Measurements from ENCODE around the gene MAML2. TPM values are rescaled to one million over a fixed set of nuclear protein-coding genes. Genes with fewer than 3 reads are reported as not detected.

MAML2 gene
- total and polyA plus RNA-seq, 8 donors: 2.4 to 11.8 (median 4.1) TPM

DNA sequence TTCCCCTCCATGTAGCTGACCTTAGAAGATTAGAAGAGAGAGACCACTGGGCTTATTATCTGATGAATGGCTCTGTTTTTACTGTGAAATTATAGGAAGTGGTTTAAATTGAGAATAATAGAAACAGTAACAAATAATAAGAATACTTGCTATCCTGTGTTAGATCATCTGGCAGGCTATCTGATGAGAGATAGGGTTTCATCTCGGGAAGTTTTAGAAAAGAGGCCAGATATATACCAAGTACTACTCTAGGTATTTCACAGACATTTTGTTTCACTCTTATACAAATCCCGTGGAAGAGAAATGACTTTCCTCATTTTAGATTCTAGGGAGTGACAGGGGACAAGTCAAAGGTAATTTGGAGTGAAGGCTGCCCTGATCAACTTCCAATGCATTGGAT is 198.4 kb downstream of the MAML2 start:
- WGBS, 2 donors: 57 to 75% methylated on average over 2 of the region's 2 CpGs
- Histone ChIP-seq H3K27me3 (no peaks in the 10 kb centered on the region), H3K4me3 (no peak overlapping the region), H3K27ac (peak overlapping the region in 1 of 4 donors; percentile 29), H3K4me1 (no peaks in the 10 kb centered on the region), H3K9me3 (no peaks in the 10 kb centered on the region), H3K36me3 (no peaks in the 10 kb centered on the region)
- intact Hi-C loops (cut with DNase I): no loop called here
- DNase-seq: no peak
- FAIRE-seq: no peak
- ATAC-seq: no peak
- TF ChIP-seq, protein P1, sequence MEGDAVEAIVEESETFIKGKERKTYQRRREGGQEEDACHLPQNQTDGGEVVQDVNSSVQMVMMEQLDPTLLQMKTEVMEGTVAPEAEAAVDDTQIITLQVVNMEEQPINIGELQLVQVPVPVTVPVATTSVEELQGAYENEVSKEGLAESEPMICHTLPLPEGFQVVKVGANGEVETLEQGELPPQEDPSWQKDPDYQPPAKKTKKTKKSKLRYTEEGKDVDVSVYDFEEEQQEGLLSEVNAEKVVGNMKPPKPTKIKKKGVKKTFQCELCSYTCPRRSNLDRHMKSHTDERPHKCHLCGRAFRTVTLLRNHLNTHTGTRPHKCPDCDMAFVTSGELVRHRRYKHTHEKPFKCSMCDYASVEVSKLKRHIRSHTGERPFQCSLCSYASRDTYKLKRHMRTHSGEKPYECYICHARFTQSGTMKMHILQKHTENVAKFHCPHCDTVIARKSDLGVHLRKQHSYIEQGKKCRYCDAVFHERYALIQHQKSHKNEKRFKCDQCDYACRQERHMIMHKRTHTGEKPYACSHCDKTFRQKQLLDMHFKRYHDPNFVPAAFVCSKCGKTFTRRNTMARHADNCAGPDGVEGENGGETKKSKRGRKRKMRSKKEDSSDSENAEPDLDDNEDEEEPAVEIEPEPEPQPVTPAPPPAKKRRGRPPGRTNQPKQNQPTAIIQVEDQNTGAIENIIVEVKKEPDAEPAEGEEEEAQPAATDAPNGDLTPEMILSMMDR (IDR thresholded peaks at IDR 0.05): no peak

DNA sequence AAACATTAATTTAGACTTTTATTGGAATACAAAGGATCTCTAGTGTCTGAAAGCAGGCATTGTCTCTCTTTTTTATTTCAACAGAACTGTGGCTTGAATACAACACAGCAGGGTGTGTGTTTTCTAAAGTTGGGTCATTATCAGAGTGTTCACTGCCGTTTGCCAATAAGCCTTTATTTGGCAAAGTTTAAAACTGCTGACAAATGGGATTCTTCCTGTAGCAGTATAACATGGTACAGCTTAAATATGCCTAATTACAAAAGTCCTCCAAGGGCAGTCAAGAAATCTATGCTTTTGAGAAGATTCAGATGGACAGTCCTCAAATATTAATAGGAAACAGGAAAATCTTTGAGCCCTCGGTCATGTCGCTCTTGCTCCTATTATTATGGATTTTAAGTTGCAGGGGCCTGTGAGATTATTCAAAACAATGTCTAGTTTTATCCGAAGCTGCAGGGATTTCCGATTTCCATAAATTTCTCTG is 199.9 kb downstream of the MAML2 start:
- 50 to 60% methylated on average over 5 of the region's 5 CpGs for WGBS, 2 donors
- TF ChIP-seq, protein P1 (IDR thresholded peaks at IDR 0.05): no peak
- intact Hi-C loops (cut with DNase I): no loop called here
- DNase-seq (no peak), ATAC-seq (no peak), FAIRE-seq (no peak)
- H3K9me3 ChIP-seq: no peaks in the 10 kb centered on the region
- no peak overlapping the region for H3K4me3 ChIP-seq
- no peaks in the 10 kb centered on the region for H3K4me1 ChIP-seq
- no peaks in the 10 kb centered on the region for H3K27me3 ChIP-seq
- H3K27ac ChIP-seq: no peak overlapping the region
- no peaks in the 10 kb centered on the region for H3K36me3 ChIP-seq

DNA sequence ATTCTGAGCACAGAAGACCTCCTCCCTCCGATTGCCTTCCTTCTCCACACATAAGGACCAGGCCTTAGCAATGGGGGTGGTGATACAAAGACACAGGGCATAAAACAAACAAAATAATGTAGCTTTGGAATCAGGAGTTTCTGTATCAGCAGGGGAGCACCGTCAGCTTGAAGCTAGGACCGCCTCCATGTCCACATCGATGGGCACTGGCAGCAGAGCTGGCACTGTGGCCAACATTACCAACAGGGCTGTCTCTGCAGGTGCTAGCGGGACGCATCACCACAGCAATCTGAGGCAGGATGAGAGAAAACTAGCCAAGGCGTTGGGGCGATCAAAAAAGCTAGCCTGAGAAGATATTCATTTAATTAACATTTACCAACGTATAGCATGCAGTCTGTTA is 201.4 kb downstream of the MAML2 start:
- H3K27ac ChIP-seq: no peak overlapping the region

DNA sequence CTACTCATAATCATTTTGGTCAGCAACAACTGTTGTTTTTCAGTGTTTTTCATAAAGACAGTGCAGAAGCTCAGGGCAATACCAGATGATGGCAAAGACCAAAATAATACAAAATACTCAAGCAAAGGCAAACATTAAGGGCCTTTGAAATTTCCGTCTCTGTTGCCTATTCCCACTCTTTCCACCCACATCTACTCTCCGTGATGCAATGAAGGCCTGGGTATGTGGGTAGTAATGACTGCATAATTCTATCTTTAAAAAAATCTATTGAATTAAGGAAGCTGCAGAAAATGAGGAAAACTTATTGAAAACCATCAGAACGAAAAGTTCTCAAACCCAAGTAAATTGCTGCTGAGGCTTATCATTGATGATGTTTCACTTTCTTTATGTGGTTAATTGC is 203.3 kb downstream of the MAML2 start:
- intact Hi-C loops (cut with DNase I): no loop called here
- TF ChIP-seq, protein P1 (IDR thresholded peaks at IDR 0.05): no peak
- H3K36me3 ChIP-seq: no peaks in the 10 kb centered on the region
- H3K27ac ChIP-seq: no peak overlapping the region
- H3K4me1 ChIP-seq: no peaks in the 10 kb centered on the region
- no peaks in the 10 kb centered on the region for H3K27me3 ChIP-seq
- no peak for FAIRE-seq
- WGBS, 2 donors: 65 to 81% methylated on average over 3 of the region's 3 CpGs
- H3K9me3 ChIP-seq: no peaks in the 10 kb centered on the region
- no peak for ATAC-seq
- H3K4me3 ChIP-seq: no peak overlapping the region
- DNase-seq: no peak

More for the DNA sequence above, 201.4 kb downstream of the MAML2 start:
- FAIRE-seq (no peak), ATAC-seq (no peak), DNase-seq (no peak)
- Histone ChIP-seq H3K4me1 (no peaks in the 10 kb centered on the region), H3K27me3 (no peaks in the 10 kb centered on the region), H3K4me3 (no peak overlapping the region), H3K9me3 (no peaks in the 10 kb centered on the region), H3K36me3 (no peaks in the 10 kb centered on the region)
- WGBS, 2 donors: 73 to 85% methylated on average over 9 of the region's 9 CpGs
- TF ChIP-seq, protein P1 (IDR thresholded peaks at IDR 0.05): no peak
- intact Hi-C loops (cut with DNase I): no loop called here

DNA sequence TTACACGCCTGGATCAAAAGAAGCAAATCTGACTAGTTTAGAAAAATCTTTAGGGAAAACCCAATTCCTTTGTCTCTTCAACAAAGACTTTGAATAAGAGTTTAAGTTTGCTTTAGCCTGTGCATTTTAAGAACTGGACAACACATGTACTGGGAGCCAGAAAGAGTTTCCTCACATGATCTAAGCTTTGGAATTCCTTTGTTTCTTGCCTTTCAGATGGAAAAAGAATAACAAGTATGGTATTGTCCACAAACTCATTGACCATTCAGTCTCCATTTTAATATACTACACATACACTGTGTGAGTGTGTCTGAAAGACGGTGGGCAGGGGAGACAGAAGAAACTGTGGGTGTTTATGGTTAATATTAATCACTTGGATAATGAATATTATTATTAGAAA is 205.6 kb downstream of the MAML2 start:
- Histone ChIP-seq H3K27me3 (no peaks in the 10 kb centered on the region), H3K36me3 (no peaks in the 10 kb centered on the region), H3K4me1 (peaks cover 0 to 3% (median 0%) of the 10 kb centered on the region in 3 donors), H3K9me3 (no peaks in the 10 kb centered on the region), H3K27ac (no peak overlapping the region), H3K4me3 (no peak overlapping the region)
- DNase-seq: no peak
- intact Hi-C loops (cut with DNase I): no loop called here
- TF ChIP-seq, protein P1 (IDR thresholded peaks at IDR 0.05): no peak
- ATAC-seq: no peak
- 63 to 77% methylated on average over 2 of the region's 2 CpGs for WGBS, 2 donors
- FAIRE-seq: no peak

Measured in pancreas (tissue), 10 donors.